SK-N-SH (cell line): ENCODE data around the gene PFKP. TPM values are rescaled to one million over a fixed set of nuclear protein-coding genes. Genes with fewer than 3 reads are reported as not detected.

Source experiments
- CTCF ChIA-PET: fragments of 300-600, 350-600 bp; formaldehyde crosslinking; extraction: SDS; loops from one replicate; lab custom pipeline; 2021; lab: Yijun Ruan, JAX
- POLR2A ChIA-PET: fragments of 350-600 bp; sonication (Branson Sonifier 250); formaldehyde crosslinking; extraction: SDS; loops from one replicate; lab custom pipeline; 2020; ENCODE audit warnings: antibody characterized with exemption, inconsistent platforms; lab: Yijun Ruan, JAX
- DNase-seq: peaks from one replicate; pipeline ENCODE4 v3.0.0; 2012
- H2AFZ ChIP-seq: fragments of 200-600 bp; sonication (generic); 2 replicates; pipeline ENCODE4 v1.8.1; 2016; ENCODE audit warnings: antibody characterized with exemption, mild to moderate bottlenecking, low read depth
- H3F3A ChIP-seq: fragments of 200-600 bp; sonication (generic); replicated peaks from 2 replicates; pipeline ENCODE3; 2016; ENCODE audit warnings: antibody characterized with exemption, mild to moderate bottlenecking; ENCODE audit not compliant: insufficient read depth
- H3K27ac ChIP-seq, 2 experiments: fragments of 200-500 bp in 1 of 2; fragments of 200-600 bp in 1 of 2; sonication (Bioruptor generic) in 1 of 2; sonication (generic), shearing (Covaris generic) in 1 of 2; 2 replicates each; pipeline versions ENCODE4 v1.5.1 to v1.6.1; 2014 to 2016; ENCODE audit warnings: low read depth in 2 of 2, inconsistent platforms in 1 of 2, low read length in 1 of 2, mild to moderate bottlenecking in 1 of 2, mixed read lengths in 1 of 2
- H3K27me3 ChIP-seq: fragments of 200-600 bp; sonication (generic), shearing (Covaris generic); 2 replicates; pipeline ENCODE4 v1.6.1; 2016; ENCODE audit warnings: mixed run types; ENCODE audit not compliant: insufficient read depth
- H3K36me3 ChIP-seq, 2 experiments: fragments of 200-500 bp in 1 of 2; fragments of 200-600 bp in 1 of 2; sonication (Bioruptor generic) in 1 of 2; sonication (generic) in 1 of 2; replicated peaks in 1 of 2; 2 replicates each; pipeline versions ENCODE3 to v1.5.1; 2014 to 2016; ENCODE audit warnings: low read length in 1 of 2, mild to moderate bottlenecking in 1 of 2; ENCODE audit not compliant: insufficient read depth in 2 of 2, control insufficient read depth in 1 of 2
- H3K4me1 ChIP-seq, 2 experiments: fragments of 200-500 bp in 1 of 2; fragments of 200-600 bp in 1 of 2; sonication (Bioruptor generic) in 1 of 2; sonication (generic), shearing (Covaris generic) in 1 of 2; 2 replicates each; pipeline versions ENCODE4 v1.5.1 to v1.6.1; 2014 to 2016; ENCODE audit warnings: low read depth in 1 of 2, low read length in 1 of 2, mixed run types in 1 of 2; ENCODE audit not compliant: insufficient read depth in 2 of 2, control insufficient read depth in 1 of 2
- H3K4me2 ChIP-seq: fragments of 200-600 bp; sonication (generic), shearing (Covaris generic); 2 replicates; pipeline ENCODE4 v1.6.1; 2017; ENCODE audit warnings: mixed run types
- H3K4me3 ChIP-seq, 2 experiments: fragments of 200-500 bp in 1 of 2; fragments of 200-600 bp in 1 of 2; sonication (Bioruptor generic) in 1 of 2; sonication (generic), shearing (Covaris generic) in 1 of 2; 2 replicates each; pipeline versions ENCODE4 v1.5.1 to v1.8.1; 2014 to 2016; ENCODE audit warnings: low read depth in 2 of 2, inconsistent platforms in 1 of 2, low read length in 1 of 2, mild to moderate bottlenecking in 1 of 2, mixed read lengths in 1 of 2, moderate library complexity in 1 of 2
- H3K79me2 ChIP-seq: fragments of 200-600 bp; sonication (generic); 2 replicates; pipeline ENCODE4 v1.8.1; 2017; ENCODE audit warnings: mild to moderate bottlenecking; ENCODE audit not compliant: insufficient read depth
- H3K9ac ChIP-seq: fragments of 200-600 bp; sonication (generic); 2 replicates; pipeline ENCODE4 v1.6.1; 2017; ENCODE audit warnings: mixed run types
- H3K9me2 ChIP-seq: fragments of 200-600 bp; sonication (generic); 2 replicates; pipeline ENCODE4 v1.6.1; 2017; ENCODE audit warnings: mixed run types
- H3K9me3 ChIP-seq: fragments of 200-600 bp; sonication (generic); 2 replicates; pipeline ENCODE4 v1.6.1; 2017; ENCODE audit warnings: mixed run types, mild to moderate bottlenecking, moderate library complexity
- H4K20me1 ChIP-seq: fragments of 200-600 bp; sonication (generic); 2 replicates; pipeline ENCODE4 v1.6.1; 2017; ENCODE audit warnings: mild to moderate bottlenecking, mixed run types; ENCODE audit not compliant: insufficient read depth
- CHD2 ChIP-seq: fragments of 150-350 bp; IDR thresholded peaks from 2 replicates; pipeline ENCODE4 v1.6.1; 2018; ENCODE audit warnings: low read length; ENCODE audit not compliant: partially characterized antibody
- ELF1 ChIP-seq: IDR thresholded peaks from 2 replicates; pipeline ENCODE4 v1.4.0; 2012
- EP300 ChIP-seq, 2 experiments: IDR thresholded peaks; 2 replicates each; pipeline versions ENCODE4 v1.4.0 to v1.6.1; 2012; ENCODE audit warnings: borderline replicate concordance in 1 of 2, low read depth in 1 of 2, low read length in 1 of 2
- FOXM1 ChIP-seq: IDR thresholded peaks from 2 replicates; pipeline ENCODE4 v1.4.0; 2012; ENCODE audit warnings: low read depth, mild to moderate bottlenecking
- JUND ChIP-seq: IDR thresholded peaks from 2 replicates; pipeline ENCODE4 v1.4.0; 2012
- MEF2A ChIP-seq: IDR thresholded peaks from 2 replicates; pipeline ENCODE4 v1.4.0; 2012; ENCODE audit warnings: low read depth, borderline replicate concordance
- MXI1 ChIP-seq: IDR thresholded peaks from 2 replicates; pipeline ENCODE4 v1.6.1; 2012; ENCODE audit warnings: mild to moderate bottlenecking, low read depth, low read length, improper control_type of control experiment
- NFIC ChIP-seq: IDR thresholded peaks from 2 replicates; pipeline ENCODE4 v1.4.0; 2012; ENCODE audit warnings: borderline replicate concordance
- RAD21 ChIP-seq: IDR thresholded peaks from 2 replicates; pipeline ENCODE4 v1.6.1; 2012; ENCODE audit warnings: mild to moderate bottlenecking, low read length
- RFX5 ChIP-seq: IDR thresholded peaks from 2 replicates; pipeline ENCODE4 v1.6.1; 2012; ENCODE audit warnings: mild to moderate bottlenecking, improper control_type of control experiment, low read length
- RXRA ChIP-seq: IDR thresholded peaks from 2 replicates; pipeline ENCODE4 v1.4.0; 2012; ENCODE audit warnings: low read depth, mild to moderate bottlenecking, borderline replicate concordance
- TAF1 ChIP-seq: IDR thresholded peaks from 2 replicates; pipeline ENCODE4 v1.6.1; 2012; ENCODE audit warnings: low read depth, mild to moderate bottlenecking, low read length, moderate library complexity, borderline replicate concordance
- TCF12 ChIP-seq: IDR thresholded peaks from 2 replicates; pipeline ENCODE4 v1.4.0; 2012
- TEAD4 ChIP-seq: IDR thresholded peaks from 2 replicates; pipeline ENCODE4 v1.4.0; 2012; ENCODE audit warnings: mild to moderate bottlenecking, borderline replicate concordance; ENCODE audit not compliant: insufficient read depth
- YY1 ChIP-seq: IDR thresholded peaks from 2 replicates; pipeline ENCODE4 v1.4.0; 2012; ENCODE audit warnings: low read depth, mild to moderate bottlenecking
- WGBS: methylation state at CpG from one replicate; pipeline ENCODE4 v1.1.6; 2017; ENCODE audit warnings: low lambda C conversion rate; 5-methylcytosine and 5-hydroxymethylcytosine counted together
- polyA plus RNA-seq, 3 experiments: library from polyadenylated mRNA; depleted of rRNA; stranded (reverse); fragments of >200 nt; gene quantifications; 2 replicates each; pipeline ENCODE4 v1.2.3, GENCODE V29; 2012
- TF ChIP-seq, protein P1 (sequence below): IDR thresholded peaks from 2 replicates; pipeline ENCODE4 v1.6.1; 2012; ENCODE audit warnings: mild to moderate bottlenecking, low read depth, low read length, moderate library complexity
- TF ChIP-seq, protein P2 (sequence below): IDR thresholded peaks from 2 replicates; pipeline ENCODE4; 2012
- TF ChIP-seq, protein P3 (sequence below): IDR thresholded peaks from 2 replicates; pipeline ENCODE4 v1.4.0; 2012; ENCODE audit warnings: low read depth
- TF ChIP-seq, protein P4 (sequence below): IDR thresholded peaks from 2 replicates; pipeline ENCODE4 v1.4.0; 2012; ENCODE audit warnings: low read depth, borderline replicate concordance

The PFKP gene
- polyA plus RNA-seq, 1 of the 3 experiments (the other 2 are of a cell fraction) = 175 TPM

DNA sequence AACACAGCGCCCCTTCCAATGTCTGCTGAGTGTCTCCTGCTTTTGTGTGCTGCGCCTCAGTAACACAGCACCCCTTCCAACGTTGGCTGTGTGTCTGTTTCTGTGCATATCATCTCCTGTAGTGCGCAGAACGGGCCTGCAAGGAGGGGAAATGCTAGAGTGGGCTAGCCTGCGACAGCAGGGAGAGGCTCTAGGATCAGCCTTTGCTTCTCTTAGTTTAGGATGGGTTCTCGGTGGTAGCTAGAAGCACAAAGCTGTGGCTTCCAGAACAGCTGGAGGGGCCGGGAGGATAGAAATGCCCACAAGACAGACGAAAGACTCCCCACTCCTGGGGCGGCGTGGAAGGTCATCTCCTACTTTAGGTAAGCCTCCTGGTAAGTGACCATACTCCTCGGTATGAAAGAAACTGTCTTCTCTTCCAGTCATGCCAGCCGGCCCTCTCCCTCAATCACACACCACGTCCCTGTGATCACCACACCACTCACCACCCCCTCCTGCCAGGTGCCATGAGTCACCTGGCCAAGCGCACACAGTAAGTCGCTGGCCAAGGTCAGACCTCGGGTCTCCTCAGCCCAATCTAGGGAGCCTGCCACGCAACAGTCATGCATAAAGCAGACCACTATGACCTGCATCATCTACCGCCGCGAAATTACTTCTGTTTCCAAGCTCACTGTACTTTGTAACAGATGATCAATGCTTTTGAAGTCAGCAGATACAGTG is 100.4 kb downstream of the PFKP start:
- Histone ChIP-seq H3K36me3 (peaks cover 65 to 69% of the 10 kb centered on the region in 2 experiments), H4K20me1 (peaks cover 20% of the 10 kb centered on the region; the same call in 1 of the 2 replicates), H3K4me3 (no peak overlapping the region), H3K4me2 (no peak overlapping the region), H2AFZ (no peak overlapping the region), H3K79me2 (peaks cover 45% of the 10 kb centered on the region), H3K9me3 (no peaks in the 10 kb centered on the region), H3K9ac (no peak overlapping the region), H3K4me1 (peaks cover 0 to 3% of the 10 kb centered on the region in 2 experiments; a peak in 2 of 4 replicates), H3K27ac (no peak overlapping the region), H3K9me2 (no peaks in the 10 kb centered on the region), H3K27me3 (no peaks in the 10 kb centered on the region), H3F3A (peaks cover 16% of the 10 kb centered on the region)
- CTCF ChIA-PET = no interaction called here
- TF ChIP-seq, protein P1, sequence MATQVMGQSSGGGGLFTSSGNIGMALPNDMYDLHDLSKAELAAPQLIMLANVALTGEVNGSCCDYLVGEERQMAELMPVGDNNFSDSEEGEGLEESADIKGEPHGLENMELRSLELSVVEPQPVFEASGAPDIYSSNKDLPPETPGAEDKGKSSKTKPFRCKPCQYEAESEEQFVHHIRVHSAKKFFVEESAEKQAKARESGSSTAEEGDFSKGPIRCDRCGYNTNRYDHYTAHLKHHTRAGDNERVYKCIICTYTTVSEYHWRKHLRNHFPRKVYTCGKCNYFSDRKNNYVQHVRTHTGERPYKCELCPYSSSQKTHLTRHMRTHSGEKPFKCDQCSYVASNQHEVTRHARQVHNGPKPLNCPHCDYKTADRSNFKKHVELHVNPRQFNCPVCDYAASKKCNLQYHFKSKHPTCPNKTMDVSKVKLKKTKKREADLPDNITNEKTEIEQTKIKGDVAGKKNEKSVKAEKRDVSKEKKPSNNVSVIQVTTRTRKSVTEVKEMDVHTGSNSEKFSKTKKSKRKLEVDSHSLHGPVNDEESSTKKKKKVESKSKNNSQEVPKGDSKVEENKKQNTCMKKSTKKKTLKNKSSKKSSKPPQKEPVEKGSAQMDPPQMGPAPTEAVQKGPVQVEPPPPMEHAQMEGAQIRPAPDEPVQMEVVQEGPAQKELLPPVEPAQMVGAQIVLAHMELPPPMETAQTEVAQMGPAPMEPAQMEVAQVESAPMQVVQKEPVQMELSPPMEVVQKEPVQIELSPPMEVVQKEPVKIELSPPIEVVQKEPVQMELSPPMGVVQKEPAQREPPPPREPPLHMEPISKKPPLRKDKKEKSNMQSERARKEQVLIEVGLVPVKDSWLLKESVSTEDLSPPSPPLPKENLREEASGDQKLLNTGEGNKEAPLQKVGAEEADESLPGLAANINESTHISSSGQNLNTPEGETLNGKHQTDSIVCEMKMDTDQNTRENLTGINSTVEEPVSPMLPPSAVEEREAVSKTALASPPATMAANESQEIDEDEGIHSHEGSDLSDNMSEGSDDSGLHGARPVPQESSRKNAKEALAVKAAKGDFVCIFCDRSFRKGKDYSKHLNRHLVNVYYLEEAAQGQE = no peak
- TF ChIP-seq, protein P2, sequence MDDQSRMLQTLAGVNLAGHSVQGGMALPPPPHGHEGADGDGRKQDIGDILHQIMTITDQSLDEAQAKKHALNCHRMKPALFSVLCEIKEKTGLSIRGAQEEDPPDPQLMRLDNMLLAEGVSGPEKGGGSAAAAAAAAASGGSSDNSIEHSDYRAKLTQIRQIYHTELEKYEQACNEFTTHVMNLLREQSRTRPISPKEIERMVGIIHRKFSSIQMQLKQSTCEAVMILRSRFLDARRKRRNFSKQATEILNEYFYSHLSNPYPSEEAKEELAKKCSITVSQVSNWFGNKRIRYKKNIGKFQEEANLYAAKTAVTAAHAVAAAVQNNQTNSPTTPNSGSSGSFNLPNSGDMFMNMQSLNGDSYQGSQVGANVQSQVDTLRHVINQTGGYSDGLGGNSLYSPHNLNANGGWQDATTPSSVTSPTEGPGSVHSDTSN = no peak
- 97% methylated on average over 19 of the region's 21 CpGs for WGBS
- POLR2A ChIA-PET = no interaction called here
- DNase-seq = no peak

DNA sequence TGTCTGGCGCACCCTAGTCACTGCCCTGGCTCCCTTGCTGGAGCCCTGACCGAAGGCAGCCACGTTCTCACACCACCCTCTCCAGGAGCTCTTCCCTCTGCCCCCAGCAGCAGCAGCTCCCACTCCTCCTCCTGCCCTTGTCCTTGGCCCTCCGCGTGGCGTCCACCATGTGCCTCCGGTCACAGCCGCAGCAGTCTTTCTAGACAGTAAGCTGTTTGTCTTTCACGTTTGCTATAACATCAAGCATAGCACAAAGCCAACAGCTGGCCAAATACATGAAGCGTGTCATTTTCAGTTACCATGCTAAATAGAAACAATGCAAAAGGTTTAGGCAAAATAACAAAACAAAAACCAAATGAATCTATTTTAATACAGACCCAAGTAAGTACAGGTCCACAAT is 101.9 kb downstream of the PFKP start:
- no peak overlapping the region for H2AFZ ChIP-seq
- H3K9me2 ChIP-seq = no peaks in the 10 kb centered on the region
- H3K79me2 ChIP-seq = peaks cover 45% of the 10 kb centered on the region
- DNase-seq = no peak
- TF ChIP-seq JUND (no peak), EP300 (IDR thresholded peaks at IDR 0.05; ENCODE audit: borderline replicate concordance in 1 of 2, low read depth in 1 of 2, low read length in 1 of 2) (no peak), FOXM1 (no peak), RXRA (no peak), TCF12 (no peak), RAD21 (no peak), MXI1 (no peak), CHD2 (no peak), TAF1 (no peak), TEAD4 (no peak), RFX5 (no peak), MEF2A (no peak), NFIC (no peak), ELF1 (no peak), YY1 (no peak)
- TF ChIP-seq, protein P3, sequence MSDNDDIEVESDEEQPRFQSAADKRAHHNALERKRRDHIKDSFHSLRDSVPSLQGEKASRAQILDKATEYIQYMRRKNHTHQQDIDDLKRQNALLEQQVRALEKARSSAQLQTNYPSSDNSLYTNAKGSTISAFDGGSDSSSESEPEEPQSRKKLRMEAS = no peak
- TF ChIP-seq, protein P4, sequence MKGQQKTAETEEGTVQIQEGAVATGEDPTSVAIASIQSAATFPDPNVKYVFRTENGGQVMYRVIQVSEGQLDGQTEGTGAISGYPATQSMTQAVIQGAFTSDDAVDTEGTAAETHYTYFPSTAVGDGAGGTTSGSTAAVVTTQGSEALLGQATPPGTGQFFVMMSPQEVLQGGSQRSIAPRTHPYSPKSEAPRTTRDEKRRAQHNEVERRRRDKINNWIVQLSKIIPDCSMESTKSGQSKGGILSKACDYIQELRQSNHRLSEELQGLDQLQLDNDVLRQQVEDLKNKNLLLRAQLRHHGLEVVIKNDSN = no peak
- H3K4me1 ChIP-seq = peaks cover 0 to 7% of the 10 kb centered on the region in 2 experiments; a peak in 2 of 4 replicates
- H4K20me1 ChIP-seq = peaks cover 20% of the 10 kb centered on the region; the same call in 1 of the 2 replicates
- H3K27ac ChIP-seq = no peak overlapping the region
- POLR2A ChIA-PET = no interaction called here
- H3K4me3 ChIP-seq = no peak overlapping the region
- CTCF ChIA-PET = interaction anchor here (1.0 kb wide), 1 partner anchor 28 kb away, joined by 3 read pairs; no protein-coding TSS in a partner anchor
- H3K4me2 ChIP-seq = no peak overlapping the region
- peaks cover 51 to 57% of the 10 kb centered on the region in 2 experiments for H3K36me3 ChIP-seq
- no peaks in the 10 kb centered on the region for H3K27me3 ChIP-seq
- no peak overlapping the region for H3K9ac ChIP-seq
- H3K9me3 ChIP-seq = no peaks in the 10 kb centered on the region
- H3F3A ChIP-seq = peaks cover 12% of the 10 kb centered on the region
- 96% methylated on average over 10 of the region's 10 CpGs for whole genome bisulfite sequencing
